GM12874 (cell line): Measurements from ENCODE around the gene FCHO2.

Experiments used
- CTCF ChIP-seq: IDR thresholded peaks from 2 replicates; pipeline ENCODE4 v1.5.1; 2011; ENCODE audit warnings: low read depth, mild to moderate bottlenecking, control low read depth, low read length, moderate library complexity; ENCODE audit not compliant: insufficient read depth

FCHO2 gene

GRCh38 chr5:73111536-73111935 lies 155.7 kb downstream of the FCHO2 start:
- no peak for TF ChIP-seq CTCF

GRCh38 chr5:73112359-73112758 lies 156.5 kb downstream of the FCHO2 start:
- no peak for TF ChIP-seq CTCF

GRCh38 chr5:73114044-73114688 lies 158.3 kb downstream of the FCHO2 start:
- TF ChIP-seq CTCF, result no peak

- TF ChIP-seq CTCF, result no peak
Measured at GRCh38 chr5:73115399-73116051, 159.7 kb downstream of the FCHO2 start.

- TF ChIP-seq CTCF, result no peak
Measured at GRCh38 chr5:73116506-73116905, 160.7 kb downstream of the FCHO2 start.

- TF ChIP-seq CTCF, result no peak
Measured at GRCh38 chr5:73117088-73117740, 161.4 kb downstream of the FCHO2 start.

GRCh38 chr5:73118391-73118973 lies 162.6 kb downstream of the FCHO2 start:
- no peak for TF ChIP-seq CTCF
